ENCODE measurements around the gene LRRC9. TPM values are rescaled to one million over a fixed set of nuclear protein-coding genes. Genes with fewer than 3 reads are reported as not detected.

The LRRC9 gene
- total and polyA plus RNA-seq, 2 donors (not counting 3 experiments of a cell fraction or from before 2014, with no cell fraction given) = not detected

GRCh38 chr14:60107477-60107876 lies 187.5 kb downstream of the LRRC9 start:
- TF ChIP-seq FOS (IDR thresholded peaks at IDR 0.05; ENCODE audit: borderline replicate concordance, insufficient read depth, low read length) = no peak
- no peak for TF ChIP-seq EZH2 (IDR thresholded peaks at IDR 0.05; ENCODE audit: borderline replicate concordance, low read depth, low read length, severe bottlenecking)
- no peak for TF ChIP-seq POLR2A (IDR thresholded peaks at IDR 0.05; ENCODE audit: low read depth, low read length)
- TF ChIP-seq GATA2 (IDR thresholded peaks at IDR 0.05; ENCODE audit: insufficient read depth, insufficient read length, low read depth, low read length) = no peak
- no peak for TF ChIP-seq MAX (IDR thresholded peaks at IDR 0.05; ENCODE audit: insufficient read depth, insufficient read length)
- no peak for TF ChIP-seq JUN (IDR thresholded peaks at IDR 0.05; ENCODE audit: borderline replicate concordance, insufficient read depth, insufficient read length, low read depth)
- TF ChIP-seq MYC (IDR thresholded peaks at IDR 0.05; ENCODE audit: low read depth, low read length) = no peak
- TF ChIP-seq CTCF (IDR thresholded peaks at IDR 0.05; ENCODE audit: extremely low read depth in 1 of 2, insufficient read depth in 1 of 2, low read depth in 1 of 2, low read length in 2 of 2) = no peak
- no peak for TF ChIP-seq POLR2AphosphoS5 (IDR thresholded peaks at IDR 0.05; ENCODE audit: insufficient read depth, low read depth, low read length)
- Histone ChIP-seq H3K9me1 (replicated peaks; ENCODE audit: control insufficient read depth, extremely low read depth, insufficient read depth, low read length) (no peaks in the 10 kb centered on the region), H3K27me3 (ENCODE audit: control insufficient read depth in 2 of 2, insufficient read depth in 2 of 2, low read length in 2 of 2) (no peaks in the 10 kb centered on the region), H3K79me2 (ENCODE audit: control insufficient read depth, insufficient read depth, low read length) (peaks cover 67% of the 10 kb centered on the region), H2AFZ (ENCODE audit: low read depth, low read length) (no peak overlapping the region), H3K36me3 (ENCODE audit: control insufficient read depth in 2 of 2, extremely low read depth in 1 of 2, insufficient read depth in 2 of 2, low read length in 2 of 2) (peaks cover 0 to 4% of the 10 kb centered on the region in 2 experiments), H3K4me2 (ENCODE audit: insufficient read depth, low read length) (no peak overlapping the region), H3K4me3 (replicated peaks in 1 of 3; ENCODE audit: insufficient read depth in 1 of 3, low read depth in 1 of 3, low read length in 3 of 3) (no peak overlapping the region), H4K20me1 (replicated peaks; ENCODE audit: control insufficient read depth, extremely low read depth, insufficient read depth, low read length) (no peaks in the 10 kb centered on the region), H3K9ac (replicated peaks; ENCODE audit: extremely low read depth, insufficient read depth, low read length) (no peak overlapping the region), H3K27ac (ENCODE audit: insufficient read depth, low read depth, low read length) (no peak overlapping the region), H3K4me1 (ENCODE audit: control insufficient read depth, extremely low read depth, insufficient read depth, low read length) (no peaks in the 10 kb centered on the region), H3K9me3 (replicated peaks; ENCODE audit: control insufficient read depth, insufficient read depth, low read length) (no peaks in the 10 kb centered on the region)
- CTCF ChIA-PET = no interaction called here
- POLR2A ChIA-PET = no interaction called here
- FAIRE-seq (no peak), DNase-seq (ENCODE audit: low read depth, low spot score) (no peak)
- dilution Hi-C loops (cut with MboI; ENCODE audit: extremely low pct_ligation_motif_present, low sequenced_read_pairs) = no loop called here
- no TSS peak for BruUV-seq (replicated peaks)
- intact Hi-C loops (cut with micrococcal nuclease) = no loop called here
